ENCODE data around the gene GLIPR1L2.

The GLIPR1L2 gene

GRCh38 chr12:75459755-75460154 lies 68.9 kb downstream of the GLIPR1L2 start:
- no peaks in the 10 kb centered on the region for H3K27me3 ChIP-seq (ENCODE audit: insufficient read depth, low read depth)
- H3K4me3 ChIP-seq (IDR thresholded peaks at IDR 0.05; ENCODE audit: insufficient read depth, low read depth, low read length), result no peak overlapping the region
- no peak overlapping the region for H3K9ac ChIP-seq
- H3K4me2 ChIP-seq, result no peak overlapping the region
- no peaks in the 10 kb centered on the region for H4K20me1 ChIP-seq (ENCODE audit: insufficient read depth)
- no peaks in the 10 kb centered on the region for H3K4me1 ChIP-seq (ENCODE audit: low read depth, poor library complexity, severe bottlenecking)
- no peaks in the 10 kb centered on the region for H3K36me3 ChIP-seq (ENCODE audit: insufficient read depth)
- no peaks in the 10 kb centered on the region for H3K79me2 ChIP-seq (ENCODE audit: insufficient read depth, low read depth)
- TF ChIP-seq, protein P1, sequence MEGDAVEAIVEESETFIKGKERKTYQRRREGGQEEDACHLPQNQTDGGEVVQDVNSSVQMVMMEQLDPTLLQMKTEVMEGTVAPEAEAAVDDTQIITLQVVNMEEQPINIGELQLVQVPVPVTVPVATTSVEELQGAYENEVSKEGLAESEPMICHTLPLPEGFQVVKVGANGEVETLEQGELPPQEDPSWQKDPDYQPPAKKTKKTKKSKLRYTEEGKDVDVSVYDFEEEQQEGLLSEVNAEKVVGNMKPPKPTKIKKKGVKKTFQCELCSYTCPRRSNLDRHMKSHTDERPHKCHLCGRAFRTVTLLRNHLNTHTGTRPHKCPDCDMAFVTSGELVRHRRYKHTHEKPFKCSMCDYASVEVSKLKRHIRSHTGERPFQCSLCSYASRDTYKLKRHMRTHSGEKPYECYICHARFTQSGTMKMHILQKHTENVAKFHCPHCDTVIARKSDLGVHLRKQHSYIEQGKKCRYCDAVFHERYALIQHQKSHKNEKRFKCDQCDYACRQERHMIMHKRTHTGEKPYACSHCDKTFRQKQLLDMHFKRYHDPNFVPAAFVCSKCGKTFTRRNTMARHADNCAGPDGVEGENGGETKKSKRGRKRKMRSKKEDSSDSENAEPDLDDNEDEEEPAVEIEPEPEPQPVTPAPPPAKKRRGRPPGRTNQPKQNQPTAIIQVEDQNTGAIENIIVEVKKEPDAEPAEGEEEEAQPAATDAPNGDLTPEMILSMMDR (conservative IDR thresholded peaks at IDR 0.05; ENCODE audit: low read depth, low read length), result no peak
- H2AFZ ChIP-seq (ENCODE audit: low read depth), result no peak overlapping the region
- H3K27ac ChIP-seq, result no peak overlapping the region

DNA sequence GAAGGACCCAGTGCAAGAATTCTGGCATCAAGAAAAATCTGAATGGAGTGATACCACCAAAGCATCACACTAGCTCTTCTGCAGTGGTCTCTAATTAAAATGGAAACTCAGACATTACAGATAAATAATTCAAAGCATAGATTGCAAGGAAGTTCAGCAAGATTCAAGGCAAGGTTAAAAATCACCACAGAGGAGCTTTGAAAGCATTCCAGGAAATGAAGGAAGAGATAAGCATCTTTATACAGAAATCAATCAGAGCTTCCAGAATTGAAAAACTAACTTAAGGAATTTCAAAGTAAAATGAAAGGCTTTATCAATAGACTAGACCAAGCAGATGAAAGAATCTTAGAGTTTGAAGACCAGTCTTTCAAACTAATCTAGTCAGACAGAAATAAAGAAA lies 69.3 kb downstream of the GLIPR1L2 start:
- no peak overlapping the region for H3K4me2 ChIP-seq
- H3K36me3 ChIP-seq (ENCODE audit: insufficient read depth), result no peaks in the 10 kb centered on the region
- H4K20me1 ChIP-seq (ENCODE audit: insufficient read depth), result no peaks in the 10 kb centered on the region
- H3K27me3 ChIP-seq (ENCODE audit: insufficient read depth, low read depth), result no peaks in the 10 kb centered on the region
- no peak overlapping the region for H3K27ac ChIP-seq
- H2AFZ ChIP-seq (ENCODE audit: low read depth), result no peak overlapping the region
- no peak overlapping the region for H3K4me3 ChIP-seq (IDR thresholded peaks at IDR 0.05; ENCODE audit: insufficient read depth, low read depth, low read length)
- no peak overlapping the region for H3K9ac ChIP-seq
- no peaks in the 10 kb centered on the region for H3K4me1 ChIP-seq (ENCODE audit: low read depth, poor library complexity, severe bottlenecking)
- H3K79me2 ChIP-seq (ENCODE audit: insufficient read depth, low read depth), result no peaks in the 10 kb centered on the region
- TF ChIP-seq, protein P1 (conservative IDR thresholded peaks at IDR 0.05; ENCODE audit: low read depth, low read length), result no peak

GRCh38 chr12:75471902-75472890 lies 81.3 kb downstream of the GLIPR1L2 start:
- TF ChIP-seq, protein P1 (conservative IDR thresholded peaks at IDR 0.05; ENCODE audit: low read depth, low read length), result no peak
- Histone ChIP-seq H3K27me3 (ENCODE audit: insufficient read depth, low read depth) (no peaks in the 10 kb centered on the region), H3K9ac (no peak overlapping the region), H3K4me2 (no peak overlapping the region), H3K79me2 (ENCODE audit: insufficient read depth, low read depth) (no peaks in the 10 kb centered on the region), H3K4me1 (ENCODE audit: low read depth, poor library complexity, severe bottlenecking) (no peaks in the 10 kb centered on the region), H3K27ac (no peak overlapping the region), H2AFZ (ENCODE audit: low read depth) (no peak overlapping the region), H3K36me3 (ENCODE audit: insufficient read depth) (no peaks in the 10 kb centered on the region), H4K20me1 (ENCODE audit: insufficient read depth) (no peaks in the 10 kb centered on the region), H3K4me3 (IDR thresholded peaks at IDR 0.05; ENCODE audit: insufficient read depth, low read depth, low read length) (no peak overlapping the region)

GRCh38 chr12:75474116-75474515 lies 83.2 kb downstream of the GLIPR1L2 start:
- Histone ChIP-seq H3K4me3 (IDR thresholded peaks at IDR 0.05; ENCODE audit: insufficient read depth, low read depth, low read length) (no peak overlapping the region), H4K20me1 (ENCODE audit: insufficient read depth) (no peaks in the 10 kb centered on the region), H3K4me2 (no peak overlapping the region), H2AFZ (ENCODE audit: low read depth) (no peak overlapping the region), H3K79me2 (ENCODE audit: insufficient read depth, low read depth) (no peaks in the 10 kb centered on the region), H3K27ac (no peak overlapping the region), H3K9ac (no peak overlapping the region), H3K27me3 (ENCODE audit: insufficient read depth, low read depth) (no peaks in the 10 kb centered on the region), H3K4me1 (ENCODE audit: low read depth, poor library complexity, severe bottlenecking) (no peaks in the 10 kb centered on the region), H3K36me3 (ENCODE audit: insufficient read depth) (no peaks in the 10 kb centered on the region)
- TF ChIP-seq, protein P1 (conservative IDR thresholded peaks at IDR 0.05; ENCODE audit: low read depth, low read length), result no peak

Measured in KMS-11 (cell line).